GM20431 (cell line): ENCODE data around the gene LRRC45.
"Not testable (repeated sequence)": the region's sequence is repeated elsewhere in the genome, so short reads cannot be mapped to it uniquely, and the experiment has no call there.

Source experiments
- in situ Hi-C: fragments of 300-500 bp; cut with MseI, MboI; formaldehyde crosslinking; loops from one replicate; pipeline ENCODE4 v1.15.0; 2020; ENCODE audit warnings: low sequenced_read_pairs; ENCODE audit not compliant: unreplicated experiment

LRRC45 gene

DNA sequence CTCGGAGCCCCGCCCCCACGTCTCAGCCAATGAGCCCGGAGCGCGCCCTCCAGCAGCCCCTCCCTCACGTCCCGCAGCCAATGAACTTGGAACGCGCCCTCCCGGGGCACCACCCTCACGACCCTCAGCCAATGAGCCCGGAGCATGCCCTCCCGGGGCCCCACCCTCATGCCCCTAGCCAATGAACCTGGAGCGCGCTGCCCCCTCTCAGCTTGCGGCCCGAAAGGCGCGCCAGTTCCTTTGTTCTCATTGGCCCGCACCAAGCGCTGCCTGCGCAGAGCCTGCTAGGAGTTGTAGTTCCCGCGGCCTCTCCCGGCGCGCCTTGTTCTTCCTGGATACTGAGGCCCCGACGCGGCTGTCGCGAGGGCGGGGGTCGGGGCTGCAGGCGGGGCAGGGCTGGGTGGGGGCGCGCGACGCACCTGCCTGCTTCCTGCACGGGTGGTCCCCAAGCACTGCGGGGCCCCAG lies at the start of gene LRRC45:
LRRC45 (plus strand) TSS at position 325 of the 466 bp plus-strand sequence. CDS start 339 bp downstream, outside the sequence.
- in situ Hi-C loops: loop anchor here (10.0 kb wide), 1 partner anchor 132 kb away; no protein-coding TSS in a partner anchor

DNA sequence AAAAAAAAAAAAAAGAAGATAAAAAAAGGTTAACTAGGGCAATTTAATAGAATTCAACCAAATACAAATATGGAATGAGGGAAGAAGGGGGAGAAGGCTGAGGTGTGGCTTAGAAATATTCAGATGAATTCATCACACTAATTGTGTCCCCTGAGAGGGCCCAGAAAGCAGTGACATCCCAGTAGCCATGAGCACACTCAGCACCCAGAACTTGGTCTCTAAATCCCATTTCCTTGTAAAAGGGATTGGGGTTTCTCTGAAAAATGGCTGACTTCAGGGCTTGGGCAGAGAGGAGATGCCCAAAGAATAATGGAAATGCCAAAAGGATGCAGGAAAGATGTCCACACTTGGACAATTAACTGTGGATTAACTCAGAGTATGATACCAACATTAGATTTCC lies 49.7 kb upstream of the LRRC45 start:
- in situ Hi-C loops: no loop called here

DNA sequence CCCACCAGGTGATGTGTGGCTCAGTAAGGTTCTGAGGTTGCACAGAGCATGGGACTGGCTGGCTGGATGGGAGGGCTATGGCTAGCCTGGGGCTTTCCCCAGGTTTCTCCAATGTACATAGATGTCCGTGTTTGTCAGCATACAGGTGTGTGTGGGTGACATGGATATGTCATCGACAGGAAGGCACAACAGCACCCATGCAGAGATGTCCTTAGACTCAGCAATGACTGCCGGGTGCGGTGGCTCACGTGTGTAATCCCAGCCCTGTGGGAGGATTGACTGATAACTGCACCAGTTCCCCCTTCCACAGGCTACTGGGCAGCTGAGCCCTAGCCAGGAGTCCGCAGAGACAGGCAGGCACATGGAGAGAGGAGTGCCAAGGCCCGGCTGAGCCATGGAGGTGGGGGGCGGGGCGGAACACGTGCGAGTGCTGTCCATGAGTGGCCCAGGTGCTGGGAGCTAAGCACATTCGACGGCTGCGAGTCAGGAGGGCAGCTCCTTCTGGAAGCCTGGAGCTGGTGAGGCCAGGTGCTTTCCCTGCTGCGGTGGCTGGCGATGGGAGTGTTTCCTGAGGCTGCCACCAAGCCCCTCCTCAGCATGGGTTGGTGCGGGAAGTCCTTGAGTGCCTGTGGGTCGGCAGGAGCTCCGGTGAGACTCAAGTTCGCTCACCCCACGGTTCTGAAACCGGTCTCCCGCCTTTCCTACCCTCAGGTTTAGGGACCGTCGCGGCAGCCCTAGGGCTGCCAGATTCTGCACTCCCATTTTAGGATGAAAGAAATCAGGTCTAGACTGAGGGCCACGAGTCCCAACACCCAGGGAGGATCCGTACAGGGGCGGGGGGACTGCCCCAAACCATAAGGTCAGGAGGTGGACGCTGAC lies 46.5 kb upstream of the LRRC45 start:
- in situ Hi-C loops: no loop called here

DNA sequence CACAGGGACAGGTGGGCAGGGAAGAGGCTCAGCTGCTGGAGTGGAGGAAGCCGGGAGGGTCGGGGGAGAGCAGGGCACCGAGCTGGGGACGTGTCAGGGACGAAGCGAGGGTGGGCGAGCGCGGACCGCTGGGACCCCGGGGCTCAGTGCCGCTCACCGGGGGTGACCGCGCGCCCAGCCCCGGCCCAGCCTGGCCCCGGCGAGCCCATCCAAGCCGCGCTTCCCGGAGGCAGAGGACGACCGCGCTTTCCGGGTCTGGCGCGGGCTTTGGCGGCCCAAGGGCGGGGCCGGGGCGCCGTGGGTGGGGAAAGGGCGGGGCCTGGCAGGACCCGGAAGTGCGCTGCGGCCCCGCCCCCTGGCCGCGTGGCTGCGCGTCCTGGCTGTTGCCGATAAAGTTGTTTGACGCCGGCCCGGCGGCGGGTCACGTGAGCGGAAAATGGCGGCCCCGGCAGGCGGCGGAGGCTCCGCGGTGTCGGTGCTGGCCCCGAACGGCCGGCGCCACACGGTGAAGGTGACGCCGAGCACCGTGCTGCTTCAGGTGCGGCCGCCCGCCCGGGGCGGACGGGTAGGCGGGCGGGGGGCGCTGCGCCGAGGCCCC lies 45.8 kb upstream of the LRRC45 start, which contains the start of gene ASPSCR1:
ASPSCR1 (plus strand) TSS at position 419 of the 598 bp plus-strand sequence; CDS start at position 437, 18 bp downstream.
- in situ Hi-C loops: no loop called here

DNA sequence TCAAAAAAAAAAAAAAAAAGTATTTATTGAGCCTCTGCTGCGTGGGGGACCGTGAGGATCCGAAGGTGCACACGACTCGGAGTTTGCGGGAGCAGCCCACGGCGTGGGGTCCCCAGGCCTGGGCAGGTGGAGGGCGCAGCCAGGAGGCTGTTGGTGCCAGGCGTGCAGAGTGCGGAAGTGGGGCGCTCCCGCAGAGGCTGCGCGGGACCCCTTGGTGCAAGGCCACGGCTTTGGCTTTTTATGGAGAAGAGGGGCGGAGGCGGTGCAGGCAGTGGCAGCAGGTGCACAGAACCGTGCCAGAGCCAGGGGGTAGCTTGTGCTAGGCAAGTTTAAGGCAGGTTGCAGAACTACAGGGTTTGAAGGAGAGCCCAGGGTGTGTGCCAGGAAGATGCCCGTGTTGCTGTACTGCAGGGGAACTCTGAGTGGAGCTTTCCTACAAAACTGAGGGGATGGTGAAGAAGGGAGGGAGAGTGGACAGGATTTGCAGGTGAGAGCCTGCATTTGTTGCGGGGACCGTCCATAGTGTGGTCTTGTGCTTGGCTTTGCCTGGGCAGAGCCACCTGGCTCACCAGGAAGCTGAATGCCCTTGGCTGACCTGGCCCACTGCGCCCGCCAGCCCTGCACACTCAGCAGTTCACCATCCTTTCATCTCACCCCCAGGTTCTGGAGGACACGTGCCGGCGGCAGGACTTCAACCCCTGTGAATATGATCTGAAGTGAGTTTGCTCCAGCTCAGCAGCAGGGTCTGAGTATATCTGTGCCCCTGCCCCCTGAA lies 44.4 kb upstream of the LRRC45 start:
- in situ Hi-C loops: no loop called here

DNA sequence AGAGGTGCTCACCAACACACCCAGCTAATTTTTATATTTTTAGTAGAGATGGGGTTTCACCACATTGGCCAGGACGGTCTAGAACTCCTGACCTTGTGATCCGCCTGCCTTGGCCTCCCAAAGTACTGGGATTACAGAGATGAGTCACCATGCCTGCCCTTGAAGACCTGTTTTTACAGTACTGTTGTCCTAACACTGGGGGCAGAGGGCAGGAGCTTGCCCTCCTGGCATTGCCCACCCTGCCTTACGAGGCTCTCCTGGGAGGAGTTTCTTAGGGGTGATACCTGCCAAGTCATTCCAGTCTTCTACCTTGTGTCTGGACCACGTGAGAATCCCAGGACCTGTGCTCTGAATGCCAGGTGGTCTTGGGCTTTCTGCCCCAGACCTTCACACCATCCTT lies 43.0 kb upstream of the LRRC45 start:
- in situ Hi-C loops: no loop called here

DNA sequence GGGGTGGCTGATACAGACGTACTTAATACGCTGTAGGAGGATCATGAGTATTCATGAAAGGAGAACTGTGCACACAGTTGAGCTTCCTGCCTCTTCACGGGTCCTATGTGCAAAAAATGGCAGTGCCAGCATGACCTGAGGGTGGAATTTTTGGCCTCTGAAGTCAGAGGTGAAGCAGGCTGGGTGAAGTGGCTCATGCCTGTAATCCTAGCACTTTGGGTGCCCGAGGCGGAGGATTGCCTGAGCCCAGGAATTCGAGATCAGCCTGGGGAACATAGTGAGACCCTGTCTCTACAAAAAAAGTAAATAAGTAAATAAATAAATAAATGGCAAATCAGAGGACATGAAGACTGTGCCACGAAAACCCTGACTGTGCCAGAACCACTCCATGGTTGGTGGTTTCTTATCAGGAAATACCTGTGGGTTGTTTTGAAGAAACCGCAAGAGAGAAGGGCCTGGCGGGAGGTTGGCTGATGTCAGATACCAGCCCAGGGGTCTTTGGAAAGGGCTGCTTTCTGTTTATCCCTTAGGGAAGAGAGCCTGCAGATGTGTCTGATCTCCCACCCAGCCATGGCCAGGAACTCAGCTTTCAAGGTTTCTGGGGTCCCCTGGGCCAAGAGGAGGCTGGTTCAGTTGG lies 42.3 kb upstream of the LRRC45 start:
- in situ Hi-C loops: no loop called here

DNA sequence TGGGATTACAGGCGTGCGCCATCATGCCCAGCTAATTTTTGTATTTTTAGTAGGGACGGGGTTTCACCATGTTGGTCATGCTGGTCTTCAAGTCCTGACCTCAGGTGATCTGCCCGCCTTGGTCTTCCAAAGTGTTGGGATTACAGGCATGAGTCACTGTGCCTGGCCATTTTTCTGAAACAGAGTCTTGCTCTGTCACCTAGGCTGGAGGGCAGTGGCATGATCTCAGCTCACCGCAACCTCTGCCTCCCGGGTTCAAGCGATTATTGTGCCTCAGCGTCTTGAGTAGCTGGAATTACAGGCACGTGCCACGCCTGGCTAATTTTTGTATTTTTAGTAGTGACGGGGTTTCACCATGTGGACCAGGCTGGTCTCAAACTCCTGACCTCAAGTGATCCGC lies 41.6 kb upstream of the LRRC45 start:
- in situ Hi-C loops: not testable (repeated sequence)

DNA sequence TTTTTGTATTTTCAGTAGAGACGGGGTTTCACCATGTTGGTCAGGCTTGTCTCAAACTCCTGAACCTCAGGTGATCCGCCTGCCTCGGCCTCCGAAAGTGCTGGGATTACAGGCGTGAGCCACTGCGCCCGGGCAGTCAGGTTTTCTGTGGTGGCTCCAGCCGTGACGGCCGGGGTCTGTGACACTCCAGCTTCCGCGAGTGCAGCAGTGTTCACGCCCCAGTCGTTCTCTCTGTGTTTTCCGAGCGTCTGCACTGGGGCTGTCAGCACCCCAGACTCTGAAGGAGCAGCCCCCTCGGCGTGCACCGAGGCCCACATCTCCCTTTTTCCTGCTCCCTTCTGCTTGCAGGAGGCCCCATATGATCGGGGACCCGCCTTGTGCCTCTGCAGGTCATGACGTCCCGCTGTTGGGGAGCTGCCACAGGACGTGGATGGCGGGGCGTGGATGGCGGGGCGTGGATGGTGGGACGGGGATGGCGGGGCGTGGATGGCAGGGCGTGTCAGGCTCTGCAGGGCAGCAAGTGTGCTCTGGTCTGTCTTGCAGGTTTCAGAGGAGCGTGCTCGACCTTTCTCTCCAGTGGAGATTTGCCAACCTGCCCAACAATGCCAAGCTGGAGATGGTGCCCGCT lies 40.0 kb upstream of the LRRC45 start:
- in situ Hi-C loops: no loop called here

DNA sequence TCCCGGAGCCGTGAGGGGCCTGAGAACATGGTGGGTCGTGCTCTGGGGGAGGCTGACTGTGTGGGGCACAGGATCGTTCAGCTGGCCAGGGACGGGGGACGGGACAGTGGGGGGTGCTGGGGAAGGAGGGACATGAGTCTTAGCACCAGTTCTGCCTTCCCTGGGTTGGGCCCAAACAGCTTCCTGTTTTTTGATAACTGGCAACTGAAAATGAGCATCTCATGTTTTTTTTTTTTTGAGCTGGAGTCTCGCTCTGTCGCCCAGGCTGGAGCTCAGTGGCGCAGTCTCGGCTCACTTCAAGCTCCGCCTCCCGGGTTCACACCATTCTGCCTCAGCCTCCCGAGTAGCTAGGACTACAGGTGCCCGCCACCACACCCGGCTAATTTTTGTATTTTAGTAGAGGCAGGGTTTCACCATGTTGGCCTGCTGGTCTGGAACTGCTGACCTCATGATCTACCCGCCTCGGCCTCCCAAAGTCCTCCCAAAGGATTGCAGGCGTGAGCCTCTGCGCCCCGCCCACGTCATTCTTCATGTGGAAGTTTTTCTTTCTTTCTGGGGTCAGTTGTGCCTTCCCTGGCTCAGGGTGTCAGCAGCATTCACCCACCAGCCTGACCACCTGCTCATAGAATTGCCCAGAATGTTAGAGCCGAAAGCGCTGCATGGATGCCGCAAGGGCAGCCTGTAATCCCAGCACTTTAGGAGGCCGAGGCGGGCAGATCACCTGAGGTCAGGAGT lies 39.3 kb upstream of the LRRC45 start:
- in situ Hi-C loops: no loop called here

DNA sequence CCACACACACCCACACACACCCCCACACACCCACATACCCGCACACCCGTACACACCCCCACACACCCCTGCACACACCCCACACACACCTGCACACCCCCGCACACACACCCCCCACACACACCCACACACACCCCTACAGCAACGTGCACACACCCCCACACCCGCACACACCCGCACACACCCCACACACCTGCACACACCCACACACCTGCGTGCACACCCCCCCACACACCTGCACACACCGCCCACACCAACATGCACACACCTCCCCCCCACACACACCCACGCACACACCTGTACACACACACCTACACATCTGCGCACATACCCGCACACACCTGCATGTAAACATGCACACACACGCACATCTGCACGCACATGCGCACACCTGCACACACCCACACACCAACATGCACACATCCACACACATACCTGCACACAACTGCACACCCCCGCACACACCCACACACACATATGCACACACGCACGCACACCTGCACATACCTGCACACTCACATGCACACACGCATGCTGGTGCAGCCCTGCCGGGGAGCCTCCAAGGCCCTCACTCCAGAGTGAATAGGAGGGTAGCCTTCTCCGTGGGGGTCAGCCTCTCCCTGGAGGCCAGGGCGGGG lies 38.2 kb upstream of the LRRC45 start:
- in situ Hi-C loops: no loop called here

DNA sequence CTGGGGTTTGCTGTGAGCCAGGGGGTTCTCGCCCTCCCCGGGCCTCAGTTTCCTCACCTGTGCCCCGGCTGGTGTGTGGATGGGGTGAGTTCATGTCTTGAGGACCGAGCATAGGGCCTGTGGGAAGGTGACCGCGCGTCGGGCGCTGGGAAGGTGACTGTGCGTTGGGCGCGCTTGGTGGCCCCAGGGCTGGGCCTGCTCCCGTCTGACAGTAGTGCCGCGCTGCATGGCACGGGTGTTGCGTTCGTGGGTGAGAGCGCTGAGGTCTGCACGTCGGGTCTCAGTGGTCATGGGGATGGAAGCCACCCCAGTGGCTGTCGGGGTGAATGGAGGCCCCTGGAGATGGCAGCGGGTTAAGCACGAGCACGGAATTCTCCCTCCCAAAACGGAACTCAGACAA lies 36.5 kb upstream of the LRRC45 start:
- in situ Hi-C loops: no loop called here

DNA sequence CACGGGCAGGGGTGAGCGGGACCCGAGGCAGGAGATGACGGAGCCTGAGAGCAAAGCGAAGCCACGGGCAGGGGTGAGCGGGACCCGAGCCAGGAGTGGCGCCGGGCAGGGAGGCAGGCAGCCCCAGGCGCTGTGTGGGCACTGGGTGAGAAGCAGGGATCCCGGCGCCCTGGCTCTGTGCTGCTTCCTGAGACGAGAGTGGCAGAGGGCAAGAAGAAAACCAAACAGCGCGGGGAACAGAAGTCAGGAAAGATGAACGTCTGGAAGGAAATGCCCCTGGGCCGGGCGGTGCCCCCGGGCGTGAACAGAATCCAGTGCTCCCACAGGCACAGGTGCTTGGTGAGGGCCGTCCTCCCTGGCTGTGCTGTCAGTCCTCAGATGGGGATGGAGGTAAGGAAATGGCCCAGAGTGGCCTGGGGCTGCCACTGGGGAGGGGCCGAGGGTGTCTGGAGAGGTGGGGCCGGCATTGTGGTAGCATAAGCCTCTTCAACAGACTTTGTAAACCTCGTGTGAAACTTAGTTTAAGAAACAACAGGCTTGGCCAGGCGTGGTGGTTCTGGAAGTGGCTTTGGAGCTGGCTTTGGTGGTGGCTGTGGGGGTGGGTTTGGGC lies 35.8 kb upstream of the LRRC45 start:
- in situ Hi-C loops: no loop called here

DNA sequence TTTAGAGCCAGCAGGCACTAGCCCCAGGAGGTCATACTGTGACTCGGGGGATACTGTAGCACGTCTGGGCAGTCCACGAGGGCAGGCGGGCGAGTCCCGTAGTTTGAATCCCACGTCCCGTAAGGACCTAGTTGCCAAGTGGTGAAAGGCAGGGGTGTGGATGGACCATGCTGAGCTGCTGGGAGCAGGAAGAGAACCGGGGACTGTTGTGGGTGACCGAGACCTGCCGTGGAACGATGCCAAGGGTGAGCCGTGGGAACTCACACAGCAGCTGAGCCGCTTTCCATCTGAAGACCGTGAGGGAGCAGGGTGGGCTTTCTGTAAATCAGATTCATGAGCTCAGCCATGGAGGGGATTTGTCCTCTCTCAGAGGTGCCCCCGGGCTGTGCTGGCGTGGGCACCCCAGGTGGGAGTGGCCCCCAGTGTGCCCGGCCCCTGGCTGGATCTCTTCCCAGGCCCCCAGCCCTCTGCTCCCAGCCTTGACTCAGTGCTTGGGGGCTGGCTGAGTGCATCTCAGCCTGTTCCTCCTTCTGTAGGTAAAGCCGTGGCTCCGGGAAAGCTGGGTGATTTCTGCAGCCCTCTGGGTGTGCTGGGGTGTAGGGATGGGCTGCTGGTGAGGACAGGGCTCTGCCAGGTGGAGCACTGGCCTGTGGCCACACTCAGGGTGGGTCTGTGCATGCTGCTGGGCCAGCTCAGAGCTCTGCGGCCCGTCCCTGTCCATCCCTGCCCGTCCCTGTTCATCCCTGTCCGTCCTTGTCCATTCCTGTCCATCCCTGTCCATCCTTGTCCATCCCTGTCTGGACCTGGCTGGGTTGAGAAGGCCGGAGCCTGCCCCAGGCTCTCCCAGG lies 32.0 kb upstream of the LRRC45 start:
- in situ Hi-C loops: no loop called here

DNA sequence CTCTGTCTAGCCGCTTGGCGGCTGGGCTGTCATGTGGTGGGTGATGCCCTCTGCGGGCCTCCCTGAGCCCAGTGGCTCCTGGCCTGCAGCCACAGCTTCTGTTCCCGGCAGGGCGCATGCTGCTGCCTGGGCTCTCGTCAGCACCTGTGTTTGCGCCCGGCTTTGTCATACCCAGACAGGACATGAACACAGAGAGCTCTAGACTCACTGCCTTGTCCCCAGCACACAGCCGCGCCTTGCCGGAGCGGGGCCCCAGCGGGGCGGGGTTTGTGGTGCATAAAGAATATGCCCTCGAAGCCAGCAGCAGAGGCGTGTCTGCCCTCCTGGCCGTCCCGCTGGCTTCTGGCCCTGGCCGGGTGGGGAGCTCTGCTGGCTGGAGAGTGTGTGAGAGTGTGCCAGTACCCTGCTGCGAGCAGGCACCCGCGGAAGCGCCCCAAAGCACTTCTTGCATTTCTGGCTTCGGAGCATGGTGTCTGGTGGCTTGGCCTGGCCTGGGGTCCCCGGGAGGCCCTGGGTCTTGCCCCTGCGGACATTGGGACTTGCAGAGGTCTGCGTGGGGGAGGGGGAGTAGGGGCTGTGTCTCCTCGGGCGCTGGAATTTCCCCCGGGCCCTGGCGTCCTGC lies 31.3 kb upstream of the LRRC45 start:
- in situ Hi-C loops: no loop called here

DNA sequence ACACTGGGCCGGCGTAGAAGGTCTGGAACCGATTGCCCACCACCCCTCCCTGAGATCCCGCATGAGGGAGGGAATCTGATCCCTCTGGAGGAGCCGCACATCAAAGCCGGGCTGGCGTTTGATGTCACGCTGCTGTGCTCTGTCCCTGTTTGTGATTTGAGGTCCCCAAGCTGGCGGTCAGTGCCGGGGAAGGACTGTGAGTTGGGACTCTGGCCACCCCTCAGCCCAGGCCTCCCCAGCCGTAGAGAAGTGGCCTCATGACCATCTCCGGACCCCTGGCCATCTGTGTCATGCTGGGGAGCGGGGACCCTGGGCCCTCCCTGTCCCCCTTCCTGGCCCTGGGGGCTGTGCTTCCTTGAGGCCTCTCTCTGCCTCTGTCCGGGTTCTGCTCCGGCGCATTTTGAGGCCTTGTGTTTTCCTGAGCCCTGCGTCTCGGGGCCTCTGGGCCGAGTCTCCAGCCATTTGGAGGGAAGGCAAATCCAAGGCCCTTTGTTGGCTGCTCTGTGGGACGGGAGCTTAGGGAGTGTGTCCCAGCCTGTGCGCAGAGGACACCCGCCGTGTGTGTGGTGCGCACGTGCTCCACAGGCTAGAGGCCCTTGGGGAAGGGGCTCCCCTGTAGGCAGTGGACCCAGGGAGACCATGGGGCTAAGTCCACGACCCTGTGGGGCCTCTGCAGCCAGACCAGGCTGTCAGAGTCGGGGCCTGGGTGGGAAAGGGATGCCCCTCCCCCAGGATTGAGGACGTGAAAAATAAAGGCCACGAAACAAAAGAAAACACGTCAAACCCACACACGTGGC lies 30.6 kb upstream of the LRRC45 start:
- in situ Hi-C loops: no loop called here
